Neural cell (in vitro differentiated cells): ENCODE results near the gene CLASP1. TPM values are rescaled to one million over a fixed set of nuclear protein-coding genes. Genes with fewer than 3 reads are reported as not detected.
"Not testable (repeated sequence)": the region's sequence is repeated elsewhere in the genome, so short reads cannot be mapped to it uniquely, and the experiment has no call there.

Experiments
- H2AFZ ChIP-seq: fragments of 200-600, 300-800 bp; sonication (generic), shearing (Covaris generic); 2 replicates; pipeline ENCODE4 v1.6.0; 2014; ENCODE audit warnings: low read depth, mild to moderate bottlenecking, antibody characterized with exemption, low read length, moderate library complexity
- H3F3A ChIP-seq: fragments of 200-600 bp; shearing (Covaris generic); 2 replicates; pipeline ENCODE4 v1.6.1; 2016; ENCODE audit warnings: mild to moderate bottlenecking, moderate library complexity, mixed read lengths, antibody characterized with exemption, low read length; ENCODE audit not compliant: insufficient read depth, poor library complexity, severe bottlenecking
- H3K27ac ChIP-seq: fragments of 200-600, 300-800 bp; sonication (generic), shearing (Covaris generic); 2 replicates; pipeline ENCODE4 v1.5.1; 2014; ENCODE audit warnings: mild to moderate bottlenecking, low read length, moderate library complexity
- H3K27me3 ChIP-seq: fragments of 300-800, 200-600 bp; sonication (generic), shearing (Covaris generic); 2 replicates; pipeline ENCODE4 v1.6.0; 2014; ENCODE audit warnings: mild to moderate bottlenecking, low read depth, low read length, moderate library complexity; ENCODE audit not compliant: insufficient read depth
- H3K36me3 ChIP-seq: fragments of 300-800, 200-600 bp; sonication (generic), shearing (Covaris generic); 2 replicates; pipeline ENCODE4 v1.5.1; 2014; ENCODE audit warnings: mild to moderate bottlenecking, antibody characterized with exemption, low read length, moderate library complexity; ENCODE audit not compliant: insufficient read depth
- H3K4me2 ChIP-seq: fragments of 300-800, 200-600 bp; sonication (generic), shearing (Covaris generic); 2 replicates; pipeline ENCODE4 v1.6.0; 2014; ENCODE audit warnings: mild to moderate bottlenecking, low read length
- H3K4me3 ChIP-seq: fragments of 300-800, 200-600 bp; sonication (generic), shearing (Covaris generic); 2 replicates; pipeline ENCODE4 v1.5.1; 2014; ENCODE audit warnings: mild to moderate bottlenecking, low read length, moderate library complexity
- H3K79me2 ChIP-seq: fragments of 200-600 bp; shearing (Covaris generic); replicated peaks from 2 replicates; pipeline ENCODE4 v1.6.0; 2014; ENCODE audit warnings: mild to moderate bottlenecking, low read length, moderate library complexity; ENCODE audit not compliant: insufficient read depth
- H3K9ac ChIP-seq: fragments of 300-800, 200-600 bp; sonication (generic), shearing (Covaris generic); 2 replicates; pipeline ENCODE4 v1.6.1; 2016; ENCODE audit warnings: mild to moderate bottlenecking, low read length, mixed read lengths
- H3K9me2 ChIP-seq: fragments of 200-600 bp; shearing (Covaris generic); 2 replicates; pipeline ENCODE4 v1.6.1; 2016; ENCODE audit warnings: mild to moderate bottlenecking, low read length, mixed read lengths; ENCODE audit not compliant: insufficient read depth
- H3K9me3 ChIP-seq: fragments of 200-600, 300-800 bp; sonication (generic), shearing (Covaris generic); 2 replicates; pipeline ENCODE4 v1.6.1; 2016; ENCODE audit warnings: mild to moderate bottlenecking, mixed run types, low read length, moderate library complexity, mixed read lengths
- H4K20me1 ChIP-seq: fragments of 200-600 bp; shearing (Covaris generic); 2 replicates; pipeline ENCODE4 v1.6.1; 2016; ENCODE audit warnings: mild to moderate bottlenecking, mixed run types; ENCODE audit not compliant: insufficient read depth
- EP300 ChIP-seq: fragments of 450-650 bp; conservative IDR thresholded peaks from 2 replicates; pipeline ENCODE4 v1.6.1; 2014; ENCODE audit warnings: antibody characterized with exemption, mild to moderate bottlenecking, moderate library complexity; ENCODE audit not compliant: poor library complexity, severe bottlenecking
- EZH2 ChIP-seq: fragments of 200-600, 300-800 bp; shearing (Covaris generic), sonication (generic); IDR thresholded peaks from 2 replicates; pipeline ENCODE4 v1.6.1; 2014; ENCODE audit warnings: antibody characterized with exemption, low read length, borderline replicate concordance, mild to moderate bottlenecking; ENCODE audit not compliant: insufficient read depth, poor library complexity, severe bottlenecking
- MXI1 ChIP-seq: fragments of 450-650 bp; conservative IDR thresholded peaks from 2 replicates; pipeline ENCODE4 v1.6.1; 2014; ENCODE audit warnings: antibody characterized with exemption, mild to moderate bottlenecking; ENCODE audit not compliant: poor library complexity, severe bottlenecking
- POLR2AphosphoS5 ChIP-seq: IDR thresholded peaks from 2 replicates; pipeline ENCODE4 v1.6.1; 2012
- RAD21 ChIP-seq: fragments of 450-650 bp; conservative IDR thresholded peaks from 2 replicates; pipeline ENCODE4 v1.6.1; 2014; ENCODE audit warnings: antibody characterized with exemption, mild to moderate bottlenecking, moderate library complexity
- SMC3 ChIP-seq: fragments of 450-650 bp; conservative IDR thresholded peaks from 2 replicates; pipeline ENCODE4 v1.6.1; 2014; ENCODE audit warnings: antibody characterized with exemption, mild to moderate bottlenecking, moderate library complexity; ENCODE audit not compliant: poor library complexity
- TAF1 ChIP-seq: IDR thresholded peaks from 2 replicates; pipeline ENCODE4 v1.6.1; 2012; ENCODE audit warnings: low read depth
- polyA plus RNA-seq: library from polyadenylated mRNA; depleted of rRNA; stranded (reverse); fragments of >200 nt; gene quantifications from 2 replicates; pipeline ENCODE4 v1.2.3, GENCODE V29; 2014
- TF ChIP-seq, protein P1 (sequence below): IDR thresholded peaks from 2 replicates; pipeline ENCODE4 v1.6.1; 2012; ENCODE audit warnings: borderline replicate concordance
- TF ChIP-seq, protein P2 (sequence below): fragments of 450-650 bp; IDR thresholded peaks from 2 replicates; pipeline ENCODE4 v1.5.1; 2014; ENCODE audit warnings: antibody characterized with exemption, mild to moderate bottlenecking, moderate library complexity; ENCODE audit not compliant: poor library complexity, severe bottlenecking

CLASP1 gene
- polyA plus RNA-seq, 1 donor from 2014 or later: 41.3 TPM

DNA sequence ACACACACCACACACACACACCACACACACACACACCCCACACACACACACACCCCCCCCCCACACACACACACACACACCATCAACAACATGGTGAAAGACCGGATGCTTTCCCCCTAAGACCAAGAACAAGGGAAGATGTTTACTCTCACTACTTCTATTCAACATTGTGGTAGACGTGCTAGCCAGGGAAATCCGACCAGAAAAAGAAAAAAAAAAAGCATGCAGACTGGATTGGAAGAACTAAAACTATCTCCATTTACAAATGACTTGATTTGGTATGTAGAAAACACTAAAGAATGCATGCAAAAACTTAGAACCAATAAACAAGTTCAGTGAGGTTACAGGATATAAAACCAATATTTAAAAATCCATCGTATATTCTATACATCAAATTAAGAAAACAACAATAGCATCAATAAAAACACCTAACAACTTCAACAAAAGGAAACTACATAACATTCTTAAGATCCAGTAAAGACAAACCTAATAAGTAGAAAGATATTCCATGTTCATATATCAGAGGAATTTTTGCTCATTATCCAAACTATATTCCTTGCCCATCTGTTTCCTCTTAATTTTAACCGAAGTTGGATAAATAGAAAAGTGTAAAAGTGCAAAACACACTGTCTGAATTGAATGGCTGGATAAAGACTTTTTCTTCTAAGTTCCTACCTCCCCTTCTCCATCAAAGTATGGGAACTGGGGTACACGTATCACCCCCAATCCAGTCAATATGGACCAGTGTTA lies 170.1 kb downstream of the CLASP1 start:
- Histone ChIP-seq H3F3A (no peaks in the 10 kb centered on the region), H3K27ac (no peak overlapping the region), H3K9ac (no peak overlapping the region), H2AFZ (no peak overlapping the region), H4K20me1 (no peaks in the 10 kb centered on the region), H3K9me2 (no peaks in the 10 kb centered on the region), H3K79me2 (peaks cover 14% of the 10 kb centered on the region), H3K4me3 (no peak overlapping the region), H3K4me2 (no peak overlapping the region), H3K9me3 (no peaks in the 10 kb centered on the region), H3K27me3 (no peaks in the 10 kb centered on the region), H3K36me3 (peaks cover 3% of the 10 kb centered on the region)
- TF ChIP-seq RAD21: no peak
- TF ChIP-seq, protein P1, sequence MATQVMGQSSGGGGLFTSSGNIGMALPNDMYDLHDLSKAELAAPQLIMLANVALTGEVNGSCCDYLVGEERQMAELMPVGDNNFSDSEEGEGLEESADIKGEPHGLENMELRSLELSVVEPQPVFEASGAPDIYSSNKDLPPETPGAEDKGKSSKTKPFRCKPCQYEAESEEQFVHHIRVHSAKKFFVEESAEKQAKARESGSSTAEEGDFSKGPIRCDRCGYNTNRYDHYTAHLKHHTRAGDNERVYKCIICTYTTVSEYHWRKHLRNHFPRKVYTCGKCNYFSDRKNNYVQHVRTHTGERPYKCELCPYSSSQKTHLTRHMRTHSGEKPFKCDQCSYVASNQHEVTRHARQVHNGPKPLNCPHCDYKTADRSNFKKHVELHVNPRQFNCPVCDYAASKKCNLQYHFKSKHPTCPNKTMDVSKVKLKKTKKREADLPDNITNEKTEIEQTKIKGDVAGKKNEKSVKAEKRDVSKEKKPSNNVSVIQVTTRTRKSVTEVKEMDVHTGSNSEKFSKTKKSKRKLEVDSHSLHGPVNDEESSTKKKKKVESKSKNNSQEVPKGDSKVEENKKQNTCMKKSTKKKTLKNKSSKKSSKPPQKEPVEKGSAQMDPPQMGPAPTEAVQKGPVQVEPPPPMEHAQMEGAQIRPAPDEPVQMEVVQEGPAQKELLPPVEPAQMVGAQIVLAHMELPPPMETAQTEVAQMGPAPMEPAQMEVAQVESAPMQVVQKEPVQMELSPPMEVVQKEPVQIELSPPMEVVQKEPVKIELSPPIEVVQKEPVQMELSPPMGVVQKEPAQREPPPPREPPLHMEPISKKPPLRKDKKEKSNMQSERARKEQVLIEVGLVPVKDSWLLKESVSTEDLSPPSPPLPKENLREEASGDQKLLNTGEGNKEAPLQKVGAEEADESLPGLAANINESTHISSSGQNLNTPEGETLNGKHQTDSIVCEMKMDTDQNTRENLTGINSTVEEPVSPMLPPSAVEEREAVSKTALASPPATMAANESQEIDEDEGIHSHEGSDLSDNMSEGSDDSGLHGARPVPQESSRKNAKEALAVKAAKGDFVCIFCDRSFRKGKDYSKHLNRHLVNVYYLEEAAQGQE: no peak
- no peak for TF ChIP-seq TAF1
- TF ChIP-seq EP300: no peak
- no peak for TF ChIP-seq EZH2
- TF ChIP-seq, protein P2, sequence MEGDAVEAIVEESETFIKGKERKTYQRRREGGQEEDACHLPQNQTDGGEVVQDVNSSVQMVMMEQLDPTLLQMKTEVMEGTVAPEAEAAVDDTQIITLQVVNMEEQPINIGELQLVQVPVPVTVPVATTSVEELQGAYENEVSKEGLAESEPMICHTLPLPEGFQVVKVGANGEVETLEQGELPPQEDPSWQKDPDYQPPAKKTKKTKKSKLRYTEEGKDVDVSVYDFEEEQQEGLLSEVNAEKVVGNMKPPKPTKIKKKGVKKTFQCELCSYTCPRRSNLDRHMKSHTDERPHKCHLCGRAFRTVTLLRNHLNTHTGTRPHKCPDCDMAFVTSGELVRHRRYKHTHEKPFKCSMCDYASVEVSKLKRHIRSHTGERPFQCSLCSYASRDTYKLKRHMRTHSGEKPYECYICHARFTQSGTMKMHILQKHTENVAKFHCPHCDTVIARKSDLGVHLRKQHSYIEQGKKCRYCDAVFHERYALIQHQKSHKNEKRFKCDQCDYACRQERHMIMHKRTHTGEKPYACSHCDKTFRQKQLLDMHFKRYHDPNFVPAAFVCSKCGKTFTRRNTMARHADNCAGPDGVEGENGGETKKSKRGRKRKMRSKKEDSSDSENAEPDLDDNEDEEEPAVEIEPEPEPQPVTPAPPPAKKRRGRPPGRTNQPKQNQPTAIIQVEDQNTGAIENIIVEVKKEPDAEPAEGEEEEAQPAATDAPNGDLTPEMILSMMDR: no peak
- no peak for TF ChIP-seq MXI1
- no peak for TF ChIP-seq SMC3
- no peak for TF ChIP-seq POLR2AphosphoS5

DNA sequence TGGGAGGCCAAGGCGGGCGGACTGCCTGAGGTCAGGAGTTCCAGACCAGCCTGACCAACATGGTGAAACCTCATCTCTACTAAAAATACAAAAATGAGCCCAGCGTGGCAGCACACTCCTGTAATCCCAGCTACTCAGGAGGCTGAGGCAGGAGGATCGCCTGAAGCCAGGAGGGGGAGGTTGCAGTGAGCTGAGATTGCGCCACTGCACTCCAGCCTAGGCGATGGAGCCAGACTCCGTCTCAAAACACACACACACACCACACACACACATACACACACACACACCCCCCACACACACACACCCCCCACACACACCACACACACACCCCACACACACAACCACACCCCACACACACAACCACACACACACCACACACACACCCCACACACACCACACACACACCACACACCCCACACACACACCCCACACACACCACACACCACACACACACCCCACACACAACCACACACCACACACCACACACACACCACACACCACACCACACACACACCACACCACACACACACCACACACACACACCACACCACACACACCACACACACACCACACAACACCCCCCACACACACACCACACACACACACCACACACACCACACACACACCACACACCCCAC lies 170.8 kb downstream of the CLASP1 start:
- H3K36me3 ChIP-seq, H3K9me3 ChIP-seq, H3K4me3 ChIP-seq, H3K4me2 ChIP-seq, H4K20me1 ChIP-seq, H3K27me3 ChIP-seq, H3F3A ChIP-seq, H3K27ac ChIP-seq, H3K9ac ChIP-seq, H2AFZ ChIP-seq, H3K9me2 ChIP-seq: not testable (repeated sequence)
- H3K79me2 ChIP-seq: peaks cover 20% of the 10 kb centered on the region
